ENCODE data around the gene SREK1IP1.

Gene SREK1IP1

GRCh38 chr5:64688965-64689364, 79.5 kb downstream of the SREK1IP1 start:
- Histone ChIP-seq H3K4me1 (ENCODE audit: control insufficient read depth, insufficient read depth, low read length) (peaks cover 8% of the 10 kb centered on the region), H3K9me3 (ENCODE audit: control insufficient read depth in 2 of 2, low read length in 2 of 2) (no peaks in the 10 kb centered on the region)

GRCh38 chr5:64688391-64688790, 80.1 kb downstream of the SREK1IP1 start:
- no peak overlapping the region for H3K27ac ChIP-seq (ENCODE audit: low read length)
- H3K4me3 ChIP-seq (ENCODE audit: low read length in 2 of 2) = no peak overlapping the region
- H3K4me1 ChIP-seq (ENCODE audit: control insufficient read depth, insufficient read depth, low read length) = peaks cover 8% of the 10 kb centered on the region
- no peaks in the 10 kb centered on the region for H3K36me3 ChIP-seq (ENCODE audit: control insufficient read depth in 2 of 2, insufficient read depth in 2 of 2, low read length in 2 of 2)
- no peaks in the 10 kb centered on the region for H3K9me3 ChIP-seq (ENCODE audit: control insufficient read depth in 2 of 2, low read length in 2 of 2)
- H3K9ac ChIP-seq (ENCODE audit: low read length in 2 of 2) = no peak overlapping the region
- peaks cover 10 to 11% of the 10 kb centered on the region in 2 donors for H3K27me3 ChIP-seq (ENCODE audit: control insufficient read depth in 1 of 2, insufficient read depth in 2 of 2, low read length in 2 of 2)

More at GRCh38 chr5:64688965-64689364, 79.5 kb downstream of the SREK1IP1 start:
- H3K36me3 ChIP-seq (ENCODE audit: control insufficient read depth in 2 of 2, insufficient read depth in 2 of 2, low read length in 2 of 2) = no peaks in the 10 kb centered on the region
- H3K27me3 ChIP-seq (ENCODE audit: control insufficient read depth in 1 of 2, insufficient read depth in 2 of 2, low read length in 2 of 2) = peaks cover 10 to 11% of the 10 kb centered on the region in 2 donors
- H3K4me3 ChIP-seq (ENCODE audit: low read length in 2 of 2) = no peak overlapping the region
- H3K9ac ChIP-seq (ENCODE audit: low read length in 2 of 2) = no peak overlapping the region
- no peak overlapping the region for H3K27ac ChIP-seq (ENCODE audit: low read length)

- peaks cover 6% of the 10 kb centered on the region for H3K4me1 ChIP-seq (ENCODE audit: control insufficient read depth, insufficient read depth, low read length)
- no peak overlapping the region for H3K4me3 ChIP-seq (ENCODE audit: low read length in 2 of 2)
- no peak overlapping the region for H3K9ac ChIP-seq (ENCODE audit: low read length in 2 of 2)
- no peak overlapping the region for H3K27ac ChIP-seq (ENCODE audit: low read length)
- H3K9me3 ChIP-seq (ENCODE audit: control insufficient read depth in 2 of 2, low read length in 2 of 2) = no peaks in the 10 kb centered on the region
- H3K27me3 ChIP-seq (ENCODE audit: control insufficient read depth in 1 of 2, insufficient read depth in 2 of 2, low read length in 2 of 2) = peaks cover 7 to 11% of the 10 kb centered on the region in 2 donors
- no peaks in the 10 kb centered on the region for H3K36me3 ChIP-seq (ENCODE audit: control insufficient read depth in 2 of 2, insufficient read depth in 2 of 2, low read length in 2 of 2)
Measured at GRCh38 chr5:64685866-64686265, 82.6 kb downstream of the SREK1IP1 start.

GRCh38 chr5:64682608-64683007, 85.9 kb downstream of the SREK1IP1 start:
- Histone ChIP-seq H3K9ac (ENCODE audit: low read length in 2 of 2) (no peak overlapping the region), H3K4me1 (ENCODE audit: control insufficient read depth, insufficient read depth, low read length) (no peaks in the 10 kb centered on the region), H3K9me3 (ENCODE audit: control insufficient read depth in 2 of 2, low read length in 2 of 2) (no peaks in the 10 kb centered on the region), H3K27ac (ENCODE audit: low read length) (no peak overlapping the region), H3K27me3 (ENCODE audit: control insufficient read depth in 1 of 2, insufficient read depth in 2 of 2, low read length in 2 of 2) (peaks cover 0 to 3% of the 10 kb centered on the region in 2 donors), H3K4me3 (ENCODE audit: low read length in 2 of 2) (no peak overlapping the region), H3K36me3 (ENCODE audit: control insufficient read depth in 2 of 2, insufficient read depth in 2 of 2, low read length in 2 of 2) (no peaks in the 10 kb centered on the region)

GRCh38 chr5:64680289-64680688, 88.2 kb downstream of the SREK1IP1 start:
- Histone ChIP-seq H3K4me3 (ENCODE audit: low read length in 2 of 2) (no peak overlapping the region), H3K36me3 (ENCODE audit: control insufficient read depth in 2 of 2, insufficient read depth in 2 of 2, low read length in 2 of 2) (no peaks in the 10 kb centered on the region), H3K27ac (ENCODE audit: low read length) (no peak overlapping the region), H3K4me1 (ENCODE audit: control insufficient read depth, insufficient read depth, low read length) (no peaks in the 10 kb centered on the region), H3K9ac (ENCODE audit: low read length in 2 of 2) (no peak overlapping the region), H3K27me3 (ENCODE audit: control insufficient read depth in 1 of 2, insufficient read depth in 2 of 2, low read length in 2 of 2) (peaks cover 0 to 3% of the 10 kb centered on the region in 2 donors), H3K9me3 (ENCODE audit: control insufficient read depth in 2 of 2, low read length in 2 of 2) (no peaks in the 10 kb centered on the region)

GRCh38 chr5:64678374-64678773, 90.1 kb downstream of the SREK1IP1 start:
- Histone ChIP-seq H3K9ac (ENCODE audit: low read length in 2 of 2) (no peak overlapping the region), H3K4me1 (ENCODE audit: control insufficient read depth, insufficient read depth, low read length) (no peaks in the 10 kb centered on the region), H3K9me3 (ENCODE audit: control insufficient read depth in 2 of 2, low read length in 2 of 2) (no peaks in the 10 kb centered on the region), H3K27me3 (ENCODE audit: control insufficient read depth in 1 of 2, insufficient read depth in 2 of 2, low read length in 2 of 2) (no peaks in the 10 kb centered on the region), H3K4me3 (ENCODE audit: low read length in 2 of 2) (no peak overlapping the region), H3K36me3 (ENCODE audit: control insufficient read depth in 2 of 2, insufficient read depth in 2 of 2, low read length in 2 of 2) (no peaks in the 10 kb centered on the region), H3K27ac (ENCODE audit: low read length) (no peak overlapping the region)

- no peak overlapping the region for H3K27ac ChIP-seq (ENCODE audit: low read length)
- H3K36me3 ChIP-seq (ENCODE audit: control insufficient read depth in 2 of 2, insufficient read depth in 2 of 2, low read length in 2 of 2) = no peaks in the 10 kb centered on the region
- no peak overlapping the region for H3K9ac ChIP-seq (ENCODE audit: low read length in 2 of 2)
Measured at GRCh38 chr5:64671678-64672077, 96.8 kb downstream of the SREK1IP1 start.

GRCh38 chr5:64670277-64670676, 98.2 kb downstream of the SREK1IP1 start:
- Histone ChIP-seq H3K36me3 (ENCODE audit: control insufficient read depth in 2 of 2, insufficient read depth in 2 of 2, low read length in 2 of 2) (no peaks in the 10 kb centered on the region), H3K4me1 (ENCODE audit: control insufficient read depth, insufficient read depth, low read length) (no peaks in the 10 kb centered on the region), H3K27ac (ENCODE audit: low read length) (no peak overlapping the region), H3K9me3 (ENCODE audit: control insufficient read depth in 2 of 2, low read length in 2 of 2) (peaks cover 3 to 5% of the 10 kb centered on the region in 2 donors), H3K27me3 (ENCODE audit: control insufficient read depth in 1 of 2, insufficient read depth in 2 of 2, low read length in 2 of 2) (no peaks in the 10 kb centered on the region), H3K4me3 (ENCODE audit: low read length in 2 of 2) (no peak overlapping the region), H3K9ac (ENCODE audit: low read length in 2 of 2) (no peak overlapping the region)

More at GRCh38 chr5:64671678-64672077, 96.8 kb downstream of the SREK1IP1 start:
- Histone ChIP-seq H3K27me3 (ENCODE audit: control insufficient read depth in 1 of 2, insufficient read depth in 2 of 2, low read length in 2 of 2) (no peaks in the 10 kb centered on the region), H3K4me3 (ENCODE audit: low read length in 2 of 2) (no peak overlapping the region), H3K9me3 (ENCODE audit: control insufficient read depth in 2 of 2, low read length in 2 of 2) (peaks cover 3 to 5% of the 10 kb centered on the region in 2 donors), H3K4me1 (ENCODE audit: control insufficient read depth, insufficient read depth, low read length) (no peaks in the 10 kb centered on the region)
